GM06990 (cell line): ENCODE measurements around the gene PRKAG3.

Source experiments
- DNase-seq: peaks from one replicate; pipeline ENCODE4 v3.0.0-alpha.2; 2011; ENCODE audit not compliant: insufficient read length; ENCODE audit errors: extremely low read depth
- H3K27me3 ChIP-seq: replicated peaks from 2 replicates; pipeline ENCODE4 v1.6.0; 2011; ENCODE audit warnings: low read length; ENCODE audit not compliant: control insufficient read depth, insufficient read depth
- H3K36me3 ChIP-seq: 2 replicates; pipeline ENCODE4 v1.5.1; 2011; ENCODE audit warnings: low read length; ENCODE audit not compliant: control insufficient read depth, insufficient read depth
- H3K4me3 ChIP-seq: replicated peaks from 2 replicates; pipeline ENCODE4 v1.5.1; 2011; ENCODE audit warnings: low read depth, mild to moderate bottlenecking, control low read depth, low read length
- CTCF ChIP-seq: IDR thresholded peaks from 2 replicates; pipeline ENCODE4 v1.5.1; 2011; ENCODE audit warnings: low read length, control low read depth, mild to moderate bottlenecking, inconsistent platforms; ENCODE audit not compliant: insufficient read depth, poor library complexity, severe bottlenecking

PRKAG3 gene

GRCh38 chr2:218832081-218832480, 478 bp upstream of the PRKAG3 start:
- DNase-seq: no peak
- no peaks in the 10 kb centered on the region; the same call in none of the 2 replicates for H3K27me3 ChIP-seq
- no peaks in the 10 kb centered on the region for H3K36me3 ChIP-seq
- no peak overlapping the region for H3K4me3 ChIP-seq
- no peak for TF ChIP-seq CTCF

- TF ChIP-seq CTCF: no peak
- DNase-seq: no peak
- Histone ChIP-seq H3K4me3 (no peak overlapping the region), H3K36me3 (no peaks in the 10 kb centered on the region), H3K27me3 (no peaks in the 10 kb centered on the region; the same call in none of the 2 replicates)
Observed at GRCh38 chr2:218830526-218831306, 887 bp downstream of the PRKAG3 start.

- TF ChIP-seq CTCF: no peak
- H3K36me3 ChIP-seq: no peaks in the 10 kb centered on the region
- H3K4me3 ChIP-seq: no peak overlapping the region
- no peaks in the 10 kb centered on the region; the same call in none of the 2 replicates for H3K27me3 ChIP-seq
- DNase-seq: no peak
Observed at GRCh38 chr2:218829868-218830451, 1.6 kb downstream of the PRKAG3 start.

- no peaks in the 10 kb centered on the region; the same call in none of the 2 replicates for H3K27me3 ChIP-seq
- no peak for DNase-seq
- no peaks in the 10 kb centered on the region for H3K36me3 ChIP-seq
- no peak overlapping the region for H3K4me3 ChIP-seq
- TF ChIP-seq CTCF: no peak
Observed at GRCh38 chr2:218828477-218828778, 3.2 kb downstream of the PRKAG3 start.

GRCh38 chr2:218827701-218828476, 3.7 kb downstream of the PRKAG3 start:
- no peak overlapping the region for H3K4me3 ChIP-seq
- H3K36me3 ChIP-seq: no peaks in the 10 kb centered on the region
- no peak for TF ChIP-seq CTCF
- no peaks in the 10 kb centered on the region; the same call in 1 of the 2 replicates for H3K27me3 ChIP-seq
- no peak for DNase-seq
